H1 (cell line): ENCODE data around the gene OOEP. TPM values are rescaled to one million over a fixed set of nuclear protein-coding genes. Genes with fewer than 3 reads are reported as not detected.
A peak's percentile ranks its signal among the peaks of the same experiment; 100 is the strongest.

ENCODE experiments used
- CTCF ChIA-PET: fragments of 300-600 bp; sonication (Branson Sonifier 250); formaldehyde crosslinking; loops from one replicate; lab custom pipeline; 2021; ENCODE audit not compliant: partially characterized antibody; lab: Charles Lee
- POLR2A ChIA-PET: fragments of 300-600 bp; sonication (Branson Sonifier 250); formaldehyde crosslinking; loops from one replicate; lab custom pipeline; 2021; ENCODE audit warnings: inconsistent platforms; ENCODE audit not compliant: partially characterized antibody; lab: Charles Lee
- DNase-seq, 2 experiments: peaks; one replicate each; pipeline versions ENCODE4 v3.0.0 to v3.0.0-alpha.2; 2010 to 2022; ENCODE audit warnings: low spot score in 2 of 2, low read depth in 1 of 2, mixed read lengths in 1 of 2
- FAIRE-seq: peaks from 2 replicates; lab custom pipeline; 2011; peaks lifted over from hg19 to GRCh38; lab: Jason Lieb, UNC
- H2AFZ ChIP-seq: 2 replicates; pipeline ENCODE4 v1.8.1; 2012; ENCODE audit warnings: low read length, inconsistent platforms
- H2AK5ac ChIP-seq: 2 replicates; pipeline ENCODE4 v1.6.1; 2013; ENCODE audit warnings: low read depth, low read length
- H2BK120ac ChIP-seq: replicated peaks from 2 replicates; pipeline ENCODE3; 2013; ENCODE audit warnings: low read depth, low read length, inconsistent platforms
- H2BK12ac ChIP-seq: 2 replicates; pipeline ENCODE4 v1.6.1; 2013; ENCODE audit warnings: low read depth, low read length
- H2BK15ac ChIP-seq: 2 replicates; pipeline ENCODE4 v1.6.1; 2013; ENCODE audit warnings: low read length
- H2BK20ac ChIP-seq: 2 replicates; pipeline ENCODE4 v1.6.1; 2013; ENCODE audit warnings: low read length
- H2BK5ac ChIP-seq: 2 replicates; pipeline ENCODE4 v1.6.1; 2013; ENCODE audit warnings: low read depth, low read length
- H3K14ac ChIP-seq: 2 replicates; pipeline ENCODE4 v1.6.1; 2013; ENCODE audit warnings: inconsistent platforms; ENCODE audit not compliant: insufficient read length
- H3K18ac ChIP-seq: 2 replicates; pipeline ENCODE4 v1.6.1; 2013; ENCODE audit warnings: low read length; ENCODE audit errors: extremely low read depth
- H3K23ac ChIP-seq: 2 replicates; pipeline ENCODE4 v1.6.1; 2013; ENCODE audit warnings: inconsistent platforms; ENCODE audit not compliant: insufficient read length
- H3K23me2 ChIP-seq: 2 replicates; pipeline ENCODE4 v1.6.1; 2013; ENCODE audit warnings: low read depth, low read length
- H3K27ac ChIP-seq: 2 replicates; pipeline ENCODE4 v1.6.1; 2011; ENCODE audit warnings: low read depth, low read length, inconsistent platforms
- H3K27me3 ChIP-seq, 4 experiments: replicated peaks in 1 of 4; 1 replicate in 1 of 4; 2 replicates in 3 of 4; pipeline versions ENCODE4 v1.6.1 to v1.8.1; 2011 to 2013; ENCODE audit warnings: low read length in 3 of 4, mild to moderate bottlenecking in 3 of 4, inconsistent platforms in 2 of 4, mixed read lengths in 2 of 4, moderate library complexity in 1 of 4; ENCODE audit not compliant: control insufficient read depth in 3 of 4, insufficient read depth in 3 of 4; ENCODE audit errors: extremely low read depth in 1 of 4
- H3K36me3 ChIP-seq, 4 experiments: 2 replicates each; pipeline versions ENCODE4 v1.6.1 to v1.8.1; 2011 to 2013; ENCODE audit warnings: mild to moderate bottlenecking in 4 of 4, low read length in 3 of 4, moderate library complexity in 2 of 4, control low read depth in 1 of 4, inconsistent platforms in 1 of 4; ENCODE audit not compliant: insufficient read depth in 4 of 4, control insufficient read depth in 2 of 4
- H3K4ac ChIP-seq: replicated peaks from 2 replicates; pipeline ENCODE3; 2013; ENCODE audit warnings: low read length, low read depth, mixed read lengths, inconsistent platforms; ENCODE audit not compliant: insufficient read length
- H3K4me1 ChIP-seq, 4 experiments: replicated peaks in 1 of 4; 1 replicate in 1 of 4; 2 replicates in 3 of 4; pipeline versions ENCODE4 v1.6.1 to v1.8.1; 2011 to 2013; ENCODE audit warnings: low read length in 3 of 4, inconsistent platforms in 2 of 4, mixed read lengths in 1 of 4; ENCODE audit not compliant: insufficient read depth in 4 of 4, control insufficient read depth in 3 of 4
- H3K4me2 ChIP-seq, 2 experiments: 2 replicates each; pipeline versions ENCODE4 v1.6.1 to v1.8.1; 2011 to 2013; ENCODE audit warnings: low read depth in 2 of 2, low read length in 2 of 2, control low read depth in 1 of 2, inconsistent platforms in 1 of 2, mild to moderate bottlenecking in 1 of 2; ENCODE audit not compliant: insufficient read depth in 1 of 2
- H3K4me3 ChIP-seq, 4 experiments: fragments of 200-600, 300-600 bp in 1 of 4; sonication (generic), shearing (Covaris generic), sonication (Bioruptor Twin) in 1 of 4; 2 replicates each; pipeline versions ENCODE4 v1.5.1 to v1.8.1; 2011 to 2016; ENCODE audit warnings: low read length in 4 of 4, low read depth in 3 of 4, control low read depth in 2 of 4, inconsistent platforms in 2 of 4, mild to moderate bottlenecking in 2 of 4, mixed read lengths in 1 of 4, moderate library complexity in 1 of 4; ENCODE audit not compliant: insufficient read depth in 2 of 4; ENCODE audit errors: extremely low read depth in 1 of 4
- H3K56ac ChIP-seq: replicated peaks from 2 replicates; pipeline ENCODE3; 2013; ENCODE audit warnings: low read depth, mild to moderate bottlenecking, mixed read lengths, low read length, inconsistent platforms; ENCODE audit not compliant: insufficient read length
- H3K79me1 ChIP-seq: 2 replicates; pipeline ENCODE4 v1.6.1; 2013; ENCODE audit warnings: low read depth, low read length, control low read depth
- H3K79me2 ChIP-seq, 2 experiments: 2 replicates each; pipeline versions ENCODE4 v1.6.1 to v1.8.1; 2012 to 2013; ENCODE audit warnings: low read length in 2 of 2, mild to moderate bottlenecking in 2 of 2, inconsistent platforms in 1 of 2; ENCODE audit not compliant: insufficient read depth in 2 of 2, control insufficient read depth in 1 of 2
- H3K9ac ChIP-seq, 4 experiments: replicated peaks in 1 of 4; 1 replicate in 1 of 4; 2 replicates in 3 of 4; pipeline versions ENCODE4 v1.6.1 to v1.8.1; 2011 to 2013; ENCODE audit warnings: low read depth in 3 of 4, low read length in 3 of 4, control low read depth in 2 of 4, mild to moderate bottlenecking in 2 of 4, moderate library complexity in 2 of 4, inconsistent platforms in 1 of 4; ENCODE audit errors: extremely low read depth in 1 of 4
- H3K9me3 ChIP-seq, 2 experiments: 2 replicates each; pipeline versions ENCODE4 v1.6.1 to v1.8.1; 2012 to 2013; ENCODE audit warnings: mild to moderate bottlenecking in 2 of 2, moderate library complexity in 2 of 2, control low read depth in 1 of 2, inconsistent platforms in 1 of 2, low read depth in 1 of 2, low read length in 1 of 2, mixed read lengths in 1 of 2; ENCODE audit not compliant: insufficient read depth in 2 of 2
- H4K20me1 ChIP-seq, 2 experiments: replicated peaks in 1 of 2; 2 replicates each; pipeline versions ENCODE3 to v1.8.1; 2011 to 2013; ENCODE audit warnings: inconsistent platforms in 2 of 2, low read length in 2 of 2, mild to moderate bottlenecking in 1 of 2; ENCODE audit not compliant: insufficient read depth in 2 of 2, control insufficient read depth in 1 of 2
- H4K5ac ChIP-seq: 2 replicates; pipeline ENCODE4 v1.6.1; 2013; ENCODE audit warnings: low read length, low read depth, mixed read lengths, inconsistent platforms; ENCODE audit not compliant: insufficient read length
- H4K8ac ChIP-seq: 2 replicates; pipeline ENCODE4 v1.8.0; 2013; ENCODE audit warnings: mild to moderate bottlenecking, moderate library complexity, low read length, inconsistent platforms; ENCODE audit not compliant: insufficient read depth; ENCODE audit errors: extremely low read depth
- H4K91ac ChIP-seq: replicated peaks from 2 replicates; pipeline ENCODE3; 2013; ENCODE audit warnings: low read length, mixed read lengths, inconsistent platforms; ENCODE audit not compliant: insufficient read length
- ATF3 ChIP-seq: IDR thresholded peaks from 2 replicates; pipeline ENCODE4 v1.6.1; 2011; ENCODE audit warnings: low read depth, mild to moderate bottlenecking, low read length; ENCODE audit not compliant: insufficient read depth
- GTF2F1 ChIP-seq: IDR thresholded peaks from 2 replicates; pipeline ENCODE4 v1.6.1; 2012; ENCODE audit warnings: low read depth, low read length, improper control_type of control experiment, borderline replicate concordance
- JUN ChIP-seq: IDR thresholded peaks from 2 replicates; pipeline ENCODE4 v1.6.1; 2011; ENCODE audit warnings: low read depth, mild to moderate bottlenecking, improper control_type of control experiment, low read length
- NANOG ChIP-seq: IDR thresholded peaks from 2 replicates; pipeline ENCODE4 v1.6.1; 2011; ENCODE audit warnings: low read length, low read depth, mild to moderate bottlenecking, inconsistent platforms; ENCODE audit not compliant: insufficient read depth, poor library complexity, severe bottlenecking
- PHF8 ChIP-seq: fragments of 200-600 bp; sonication (generic); conservative IDR thresholded peaks from 2 replicates; pipeline ENCODE4 v1.7.1; 2012; ENCODE audit warnings: low read depth, mild to moderate bottlenecking, inconsistent platforms, low read length, moderate library complexity
- RFX5 ChIP-seq: IDR thresholded peaks from 2 replicates; pipeline ENCODE4 v1.6.1; 2011; ENCODE audit warnings: low read depth, low read length, improper control_type of control experiment, borderline replicate concordance
- SAP30 ChIP-seq: fragments of 300-600 bp; sonication (generic); IDR thresholded peaks from 2 replicates; pipeline ENCODE4 v1.7.1; 2012; ENCODE audit warnings: low read length, moderate library complexity, mild to moderate bottlenecking, inconsistent platforms; ENCODE audit not compliant: insufficient read depth, insufficient replicate concordance
- SIN3A ChIP-seq, 2 experiments: IDR thresholded peaks in 1 of 2; conservative IDR thresholded peaks in 1 of 2; 2 replicates each; pipeline ENCODE4 v1.6.1; 2011 to 2012; ENCODE audit warnings: low read length in 2 of 2, improper control_type of control experiment in 1 of 2, low read depth in 1 of 2, mild to moderate bottlenecking in 1 of 2
- TCF12 ChIP-seq: IDR thresholded peaks from 2 replicates; pipeline ENCODE4 v1.6.1; 2011; ENCODE audit warnings: low read depth, mild to moderate bottlenecking, low read length
- TEAD4 ChIP-seq: IDR thresholded peaks from 2 replicates; pipeline ENCODE4 v1.6.1; 2012; ENCODE audit warnings: low read depth, low read length, inconsistent platforms, mixed read lengths
- ZNF274 ChIP-seq: IDR thresholded peaks from 2 replicates; pipeline ENCODE4 v1.7.0; 2012; ENCODE audit warnings: low read length, borderline replicate concordance; ENCODE audit errors: extremely low read depth
- WGBS, 2 experiments: shearing (Covaris generic) in 1 of 2; methylation state at CpG; one replicate each; pipeline versions ENCODE4 v1.1.6 to v1.1.7; 2013 to 2015; ENCODE audit warnings: low lambda C conversion rate in 2 of 2, mixed read lengths in 2 of 2, inconsistent platforms in 1 of 2, low coverage in 1 of 2, missing lambda C conversion rate in 1 of 2; ENCODE audit not compliant: insufficient replicate concordance in 2 of 2, insufficient coverage in 1 of 2, insufficient read length in 1 of 2; ENCODE audit errors: extremely low coverage in 1 of 2, missing lambda C conversion rate in 1 of 2; 5-methylcytosine and 5-hydroxymethylcytosine counted together
- polyA plus RNA-seq, 7 experiments: library from polyadenylated mRNA; depleted of rRNA in 3 of 7; stranded (reverse) in 5 of 7; unstranded in 2 of 7; fragments of >200 nt in 5 of 7; fragments of 200-250 nt in 2 of 7; gene quantifications; 1 replicate in 5 of 7; 2 replicates in 1 of 7; 4 replicates in 1 of 7; pipeline versions ENCODE4 v1.2.1 to v1.2.3, GENCODE V29; 2011 to 2013; ENCODE audit warnings: missing spikeins in 2 of 7, mixed read lengths in 2 of 7
- total RNA-seq: library from RNA; stranded (reverse); fragmentation: NEBNext Ultra II Directional; extraction: Animal tissue kit (Norgen Biotek cat#: 25700); gene quantifications from 2 replicates; pipeline ENCODE4 v1.2.1, GENCODE V29; 2021

OOEP gene
- total and polyA plus RNA-seq, 2 of the 8 experiments (the other 6 are each of a cell fraction or from before 2014, with no cell fraction given), result 0.20 to 0.41 TPM

- Histone ChIP-seq H2AK5ac (no peak overlapping the region), H3K36me3 (no peaks in the 10 kb centered on the region), H4K5ac (no peak overlapping the region), H3K9me3 (no peaks in the 10 kb centered on the region), H3K23ac (no peak overlapping the region), H2BK20ac (peak overlapping the region; percentile 48; the same call in 1 of the 2 replicates), H4K91ac (no peak overlapping the region), H3K18ac (no peak overlapping the region; the same call in 1 of the 2 replicates), H3K79me2 (no peaks in the 10 kb centered on the region), H3K79me1 (no peaks in the 10 kb centered on the region), H3K56ac (no peak overlapping the region), H2BK120ac (peak overlapping the region; percentile 69), H3K27me3 (no peaks in the 10 kb centered on the region), H4K20me1 (no peaks in the 10 kb centered on the region), H2BK15ac (no peak overlapping the region), H3K4me2 (peak overlapping the region; percentile 28 to 67), H3K4me3 (peak overlapping the region in 1 of 4 experiments; percentile 64; a peak in 3 of 8 replicates), H3K4ac (peak overlapping the region; percentile 93), H2AFZ (no peak overlapping the region), H4K8ac (no peak overlapping the region), H3K4me1 (peaks cover 0 to 6% (median 0%) of the 10 kb centered on the region in 4 experiments; a peak in 3 of 7 replicates), H3K9ac (no peak overlapping the region), H3K23me2 (0 out of 2 replicates have a peak, but pooled peaks cover 1% of the 10 kb centered on the region), H3K27ac (no peak overlapping the region), H2BK5ac (no peak overlapping the region), H2BK12ac (peak overlapping the region; percentile 50; the same call in 1 of the 2 replicates), H3K14ac (no peak overlapping the region)
- POLR2A ChIA-PET, result interaction anchor here (0.5 to 2.3 kb wide), 8 partner anchors 37 to 191 kb away, joined by 3 to 13 read pairs (median 3); no protein-coding TSS in a partner anchor
- 40% methylated on average over 4 of the region's 4 CpGs; no CpG with 5 or more reads in 1 of the 2 experiments for WGBS, 2 experiments
- CTCF ChIA-PET, result interaction anchor here (0.8 to 4.9 kb wide), 29 partner anchors 10 to 254 kb away, joined by 3 to 40 read pairs (median 4); partner anchors contain the start of gene CGAS
- FAIRE-seq, result no peak
- DNase-seq, result no peak
- TF ChIP-seq ZNF274 (no peak), RFX5 (no peak), SIN3A (conservative IDR thresholded peaks at IDR 0.05 in 1 of 2, IDR thresholded peaks at IDR 0.05 in 1 of 2; ENCODE audit: low read depth in 1 of 2, low read length in 2 of 2) (no peak), ATF3 (no peak), TEAD4 (no peak), NANOG (no peak), GTF2F1 (no peak), PHF8 (no peak), SAP30 (no peak), TCF12 (no peak), JUN (no peak)
These were observed 18.7 kb upstream of the OOEP start for GRCh38 chr6:73388433-73388799.
